ENCODE results near the gene GPRIN3. TPM values are rescaled to one million over a fixed set of nuclear protein-coding genes. Genes with fewer than 3 reads are reported as not detected.

GPRIN3 gene
- total RNA-seq, result 10 to 100 TPM in 2 of 3 donors, 1 to 10 TPM in 1; 6.0 to 23.8 (median 23.7) TPM
- long read RNA-seq, donor 1, full-length matches to known transcripts, result 1 of 1 reads
- long read RNA-seq, donor 1, partial matches to known transcripts, result 0 of 1 reads
- long read RNA-seq, donor 1, other reads (novel, unspliced or antisense), result 0 of 1 reads
- long read RNA-seq, donor 2, full-length matches to known transcripts, result 7 of 11 reads
- long read RNA-seq, donor 2, partial matches to known transcripts, result 0 of 11 reads
- long read RNA-seq, donor 2, other reads (novel, unspliced or antisense), result 4 of 11 reads

GRCh38 chr4:89307446-89308160, at the start of gene GPRIN3:
GPRIN3 (minus strand) TSS chr4:89307800; CDS start chr4:89250110, 57,690 bp downstream.
- H3K4me3 ChIP-seq, result peak within 1 kb of the TSS; percentile 65
- H3K9me3 ChIP-seq, result no peaks in the 10 kb centered on the region
- intact Hi-C loops (cut with DNase I, micrococcal nuclease), result loop anchor here in 1 of 2 donors (10.0 kb wide), 1 partner anchor 53 kb away; no protein-coding TSS in a partner anchor
- ATAC-seq (peak; percentile 69), DNase-seq (peak; percentile 72 to 84 (median 82))
- no peaks in the 10 kb centered on the region for H3K36me3 ChIP-seq (ENCODE audit: low read depth)
- peaks cover 23% of the 10 kb centered on the region for H3K4me1 ChIP-seq (ENCODE audit: low read depth)
- TF ChIP-seq, protein P1, sequence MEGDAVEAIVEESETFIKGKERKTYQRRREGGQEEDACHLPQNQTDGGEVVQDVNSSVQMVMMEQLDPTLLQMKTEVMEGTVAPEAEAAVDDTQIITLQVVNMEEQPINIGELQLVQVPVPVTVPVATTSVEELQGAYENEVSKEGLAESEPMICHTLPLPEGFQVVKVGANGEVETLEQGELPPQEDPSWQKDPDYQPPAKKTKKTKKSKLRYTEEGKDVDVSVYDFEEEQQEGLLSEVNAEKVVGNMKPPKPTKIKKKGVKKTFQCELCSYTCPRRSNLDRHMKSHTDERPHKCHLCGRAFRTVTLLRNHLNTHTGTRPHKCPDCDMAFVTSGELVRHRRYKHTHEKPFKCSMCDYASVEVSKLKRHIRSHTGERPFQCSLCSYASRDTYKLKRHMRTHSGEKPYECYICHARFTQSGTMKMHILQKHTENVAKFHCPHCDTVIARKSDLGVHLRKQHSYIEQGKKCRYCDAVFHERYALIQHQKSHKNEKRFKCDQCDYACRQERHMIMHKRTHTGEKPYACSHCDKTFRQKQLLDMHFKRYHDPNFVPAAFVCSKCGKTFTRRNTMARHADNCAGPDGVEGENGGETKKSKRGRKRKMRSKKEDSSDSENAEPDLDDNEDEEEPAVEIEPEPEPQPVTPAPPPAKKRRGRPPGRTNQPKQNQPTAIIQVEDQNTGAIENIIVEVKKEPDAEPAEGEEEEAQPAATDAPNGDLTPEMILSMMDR (IDR thresholded peaks at IDR 0.05), result no peak

GRCh38 chr4:89357340-89357739, 49.7 kb upstream of the GPRIN3 start:
- intact Hi-C loops (cut with DNase I, micrococcal nuclease), result no loop called here
- Histone ChIP-seq H3K4me1 (ENCODE audit: low read depth) (no peaks in the 10 kb centered on the region), H3K36me3 (ENCODE audit: low read depth) (no peaks in the 10 kb centered on the region), H3K9me3 (no peaks in the 10 kb centered on the region), H3K4me3 (no peak overlapping the region)
- TF ChIP-seq, protein P1 (IDR thresholded peaks at IDR 0.05), result no peak
- ATAC-seq (no peak), DNase-seq (no peak)

DNA sequence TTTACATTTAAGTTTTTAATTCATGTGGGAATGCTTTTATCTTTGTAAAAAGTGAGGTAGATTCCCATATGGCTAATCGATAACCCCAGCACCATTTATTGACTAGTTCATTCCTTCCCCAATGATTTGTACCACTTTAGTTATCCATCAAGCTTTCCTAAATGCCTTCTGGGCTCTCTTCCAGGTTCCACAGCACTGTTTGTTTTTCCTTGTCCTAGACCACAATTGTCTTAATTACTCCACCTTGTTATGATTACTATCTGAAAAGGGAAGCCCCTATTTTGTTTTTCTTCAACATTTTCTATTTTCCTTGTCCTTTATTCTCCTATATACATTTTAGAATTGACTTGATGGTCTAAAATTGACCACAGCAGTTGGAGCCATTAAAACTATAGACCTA, 48.5 kb upstream of the GPRIN3 start:
- TF ChIP-seq, protein P1 (IDR thresholded peaks at IDR 0.05), result no peak
- Histone ChIP-seq H3K4me3 (no peak overlapping the region), H3K36me3 (ENCODE audit: low read depth) (no peaks in the 10 kb centered on the region), H3K9me3 (no peaks in the 10 kb centered on the region), H3K4me1 (ENCODE audit: low read depth) (no peaks in the 10 kb centered on the region)
- intact Hi-C loops (cut with DNase I, micrococcal nuclease), result no loop called here
- ATAC-seq (peak; percentile 34), DNase-seq (peak in 1 of 3 donors; percentile 47)

GRCh38 chr4:89353514-89353913, 45.9 kb upstream of the GPRIN3 start:
- H3K4me3 ChIP-seq, result no peak overlapping the region
- no peaks in the 10 kb centered on the region for H3K36me3 ChIP-seq (ENCODE audit: low read depth)
- no peaks in the 10 kb centered on the region for H3K4me1 ChIP-seq (ENCODE audit: low read depth)
- TF ChIP-seq, protein P1 (IDR thresholded peaks at IDR 0.05), result no peak
- H3K9me3 ChIP-seq, result no peaks in the 10 kb centered on the region
- ATAC-seq (no peak), DNase-seq (no peak)
- intact Hi-C loops (cut with DNase I, micrococcal nuclease), result no loop called here

DNA sequence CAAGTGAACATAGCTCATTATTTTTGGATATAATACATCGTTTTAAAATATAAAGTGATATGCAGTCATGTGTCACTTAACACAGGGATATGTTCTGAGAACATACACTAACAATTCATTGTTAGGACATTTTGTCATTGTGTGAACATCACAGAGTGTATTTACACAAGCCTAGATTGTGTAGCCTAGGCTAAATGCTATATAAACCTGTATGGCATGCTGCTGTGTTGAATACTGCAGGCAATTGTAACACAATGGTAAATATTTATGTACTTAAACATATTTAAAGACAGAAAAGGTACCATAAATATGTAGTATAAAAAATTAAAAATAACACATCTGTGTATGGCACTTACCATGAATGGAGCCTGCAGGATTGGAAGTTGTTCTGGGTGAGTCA, 44.9 kb upstream of the GPRIN3 start:
- H3K36me3 ChIP-seq (ENCODE audit: low read depth), result no peaks in the 10 kb centered on the region
- TF ChIP-seq, protein P1 (IDR thresholded peaks at IDR 0.05), result no peak
- DNase-seq, result no peak
- H3K4me3 ChIP-seq, result no peak overlapping the region
- intact Hi-C loops (cut with DNase I, micrococcal nuclease), result no loop called here
- no peaks in the 10 kb centered on the region for H3K4me1 ChIP-seq (ENCODE audit: low read depth)
- ATAC-seq, result peak; percentile 76
- peaks cover 5% of the 10 kb centered on the region for H3K9me3 ChIP-seq
